ENCODE results near the gene NHS.

Gene NHS

DNA sequence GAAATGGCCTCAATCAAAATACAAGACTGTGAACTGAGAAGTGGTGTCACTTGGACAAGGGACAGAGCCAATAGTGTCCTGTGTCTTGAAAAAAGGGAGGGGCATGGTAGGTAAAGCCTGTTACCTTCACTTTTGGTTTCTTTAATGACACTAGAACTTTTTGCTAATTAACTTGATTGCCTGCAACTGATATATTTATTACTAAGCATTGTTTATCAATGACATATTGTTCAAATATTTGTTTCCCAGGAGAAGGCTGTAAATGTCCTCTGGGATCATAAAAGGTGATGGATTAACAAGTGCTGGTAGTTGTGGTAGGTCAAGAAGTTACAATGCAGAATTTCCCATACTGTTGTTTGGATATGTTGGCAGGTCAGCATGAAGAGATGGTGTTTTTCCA is 268.5 kb downstream of the NHS start:
- Histone ChIP-seq H3K4me3 (ENCODE audit: control insufficient read depth in 1 of 7, extremely low read depth in 1 of 7, insufficient read depth in 4 of 7, low read depth in 2 of 7, low read length in 6 of 7) (no peak overlapping the region), H3K4me1 (ENCODE audit: control extremely low read depth in 1 of 4, control insufficient read depth in 4 of 4, insufficient read depth in 4 of 4, low read length in 3 of 4) (no peaks in the 10 kb centered on the region), H3K27me3 (replicated peaks in 2 of 5; ENCODE audit: control insufficient read depth in 4 of 5, insufficient read depth in 5 of 5, low read length in 4 of 5) (peaks cover 0 to 3% (median 0%) of the 10 kb centered on the region in 5 experiments), H3K36me3 (ENCODE audit: control insufficient read depth in 4 of 4, insufficient read depth in 4 of 4, low read length in 3 of 4) (no peaks in the 10 kb centered on the region), H3K9me3 (ENCODE audit: control extremely low read depth in 1 of 5, control insufficient read depth in 4 of 5, insufficient read depth in 2 of 5, low read depth in 1 of 5, low read length in 4 of 5) (no peaks in the 10 kb centered on the region), H3K27ac (ENCODE audit: insufficient read depth in 1 of 2, low read depth in 1 of 2, low read length in 2 of 2, poor library complexity in 1 of 2, severe bottlenecking in 2 of 2) (no peak overlapping the region)
- DNase-seq = no peak
- POLR2A ChIA-PET = no interaction called here
- CTCF ChIA-PET = no interaction called here

DNA sequence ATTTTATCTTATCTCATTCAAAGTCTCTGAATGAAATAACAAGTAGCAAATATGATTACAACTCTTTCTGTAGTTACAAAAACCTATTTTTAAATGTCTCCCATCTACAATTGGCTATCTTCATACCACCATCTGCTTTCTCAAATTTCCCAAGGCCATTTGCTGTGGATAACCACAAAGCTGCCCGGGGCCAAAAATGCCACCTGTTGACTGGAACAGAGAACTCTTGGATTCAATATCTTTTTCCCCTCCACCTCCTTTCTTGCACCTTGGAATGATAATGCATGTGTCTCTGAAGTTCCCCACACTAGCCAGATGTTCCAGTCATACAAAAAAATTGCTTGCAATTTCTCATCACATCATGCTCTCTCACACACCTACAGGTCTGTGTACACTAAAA is 269.0 kb downstream of the NHS start:
- DNase-seq = no peak
- peaks cover 0 to 3% (median 0%) of the 10 kb centered on the region in 5 experiments for H3K27me3 ChIP-seq (replicated peaks in 2 of 5; ENCODE audit: control insufficient read depth in 4 of 5, insufficient read depth in 5 of 5, low read length in 4 of 5)
- H3K4me1 ChIP-seq (ENCODE audit: control extremely low read depth in 1 of 4, control insufficient read depth in 4 of 4, insufficient read depth in 4 of 4, low read length in 3 of 4) = no peaks in the 10 kb centered on the region
- H3K27ac ChIP-seq (ENCODE audit: insufficient read depth in 1 of 2, low read depth in 1 of 2, low read length in 2 of 2, poor library complexity in 1 of 2, severe bottlenecking in 2 of 2) = no peak overlapping the region
- ChIA-PET CTCF (no interaction called here), POLR2A (no interaction called here)
- 100% methylated on average over 1 of the region's 1 CpG for WGBS (ENCODE audit: insufficient coverage)
- no peak overlapping the region for H3K4me3 ChIP-seq (ENCODE audit: control insufficient read depth in 1 of 7, extremely low read depth in 1 of 7, insufficient read depth in 4 of 7, low read depth in 2 of 7, low read length in 6 of 7)
- H3K9me3 ChIP-seq (ENCODE audit: control extremely low read depth in 1 of 5, control insufficient read depth in 4 of 5, insufficient read depth in 2 of 5, low read depth in 1 of 5, low read length in 4 of 5) = no peaks in the 10 kb centered on the region
- no peaks in the 10 kb centered on the region for H3K36me3 ChIP-seq (ENCODE audit: control insufficient read depth in 4 of 4, insufficient read depth in 4 of 4, low read length in 3 of 4)

DNA sequence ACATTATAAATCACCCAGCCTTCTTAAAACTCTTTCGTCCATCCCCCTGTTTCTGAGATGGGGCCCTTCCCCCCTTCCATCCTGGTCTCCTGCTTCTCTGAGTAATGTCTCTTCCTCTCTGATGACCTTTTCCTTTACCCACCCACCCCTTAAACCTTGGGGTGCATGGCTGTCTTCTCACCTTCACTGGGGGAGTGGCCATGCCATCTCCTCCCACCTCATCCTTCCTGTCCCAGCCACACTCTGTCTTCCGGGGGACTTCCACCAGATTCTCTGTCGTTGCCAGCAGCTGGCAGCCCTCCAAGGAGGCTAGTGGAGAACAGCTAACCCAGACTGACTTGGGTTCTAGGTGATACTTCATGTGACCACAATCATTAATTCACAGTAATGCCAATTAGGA is 279.1 kb downstream of the NHS start:
- DNase-seq = peak in 1 of 3 donors; percentile 4
- H3K4me3 ChIP-seq (ENCODE audit: control insufficient read depth in 1 of 7, extremely low read depth in 1 of 7, insufficient read depth in 4 of 7, low read depth in 2 of 7, low read length in 6 of 7) = no peak overlapping the region
- ChIA-PET CTCF (no interaction called here), POLR2A (no interaction called here)
- peaks cover 0 to 14% (median 11%) of the 10 kb centered on the region in 4 experiments for H3K4me1 ChIP-seq (ENCODE audit: control extremely low read depth in 1 of 4, control insufficient read depth in 4 of 4, insufficient read depth in 4 of 4, low read length in 3 of 4)
- peaks cover 0 to 47% (median 6%) of the 10 kb centered on the region in 5 experiments for H3K27me3 ChIP-seq (replicated peaks in 2 of 5; ENCODE audit: control insufficient read depth in 4 of 5, insufficient read depth in 5 of 5, low read length in 4 of 5)
- H3K27ac ChIP-seq (ENCODE audit: insufficient read depth in 1 of 2, low read depth in 1 of 2, low read length in 2 of 2, poor library complexity in 1 of 2, severe bottlenecking in 2 of 2) = no peak overlapping the region
- peaks cover 0 to 1% (median 0%) of the 10 kb centered on the region in 5 experiments for H3K9me3 ChIP-seq (ENCODE audit: control extremely low read depth in 1 of 5, control insufficient read depth in 4 of 5, insufficient read depth in 2 of 5, low read depth in 1 of 5, low read length in 4 of 5)
- 48% methylated on average over 3 of the region's 3 CpGs for WGBS (ENCODE audit: insufficient coverage)
- H3K36me3 ChIP-seq (ENCODE audit: control insufficient read depth in 4 of 4, insufficient read depth in 4 of 4, low read length in 3 of 4) = no peaks in the 10 kb centered on the region

DNA sequence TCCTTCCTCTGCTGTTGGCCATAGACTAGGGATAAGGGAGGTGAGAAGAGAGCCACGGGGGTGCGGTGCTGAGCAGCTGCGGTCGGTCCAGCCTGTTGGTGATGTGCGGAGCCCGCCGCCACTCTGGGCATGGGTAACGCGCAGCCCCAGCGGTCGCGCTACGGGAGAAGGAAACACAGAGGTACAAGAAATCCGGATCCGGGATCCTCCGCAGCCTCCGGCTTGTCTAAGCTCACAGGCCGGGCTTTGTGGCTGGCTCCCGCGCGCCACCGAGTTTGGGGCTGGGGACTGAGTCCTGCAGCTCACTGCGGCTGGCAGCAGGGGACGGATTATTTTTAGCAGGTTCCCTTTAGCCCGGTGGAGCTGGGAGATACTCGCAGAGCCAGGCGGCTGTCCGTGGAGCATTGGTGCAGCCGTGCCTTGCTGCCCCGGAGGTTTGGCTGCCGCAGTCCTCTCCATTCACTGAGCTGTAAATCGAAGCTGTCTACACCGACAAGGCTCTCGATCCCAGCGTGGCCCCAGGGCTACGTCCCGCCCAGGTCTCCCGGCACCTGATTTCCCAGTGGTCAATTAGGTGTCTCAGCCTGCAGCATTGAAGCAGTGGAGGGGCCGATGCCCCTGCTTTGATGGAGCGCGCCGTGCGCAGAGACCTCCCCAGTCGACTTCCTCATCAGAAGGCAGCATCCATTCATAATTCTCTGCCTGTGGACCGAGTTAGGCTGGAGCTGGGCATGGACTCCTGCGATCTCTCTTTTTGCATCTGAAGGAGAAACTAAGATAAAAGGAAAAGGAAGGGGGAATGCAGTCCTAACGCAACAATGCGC is 280.4 kb downstream of the NHS start:
- ChIA-PET POLR2A (no interaction called here), CTCF (interaction anchor here (1.1 kb wide), 1 partner anchor 755 kb away, joined by 3 read pairs; no protein-coding TSS in a partner anchor)
- H3K36me3 ChIP-seq (ENCODE audit: control insufficient read depth in 4 of 4, insufficient read depth in 4 of 4, low read length in 3 of 4) = no peaks in the 10 kb centered on the region
- 32% methylated on average over 48 of the region's 48 CpGs for WGBS (ENCODE audit: insufficient coverage)
- H3K4me3 ChIP-seq (ENCODE audit: control insufficient read depth in 1 of 7, extremely low read depth in 1 of 7, insufficient read depth in 4 of 7, low read depth in 2 of 7, low read length in 6 of 7) = peak overlapping the region in 6 of 7 experiments; percentile 21 to 69 (median 44)
- no peak overlapping the region for H3K27ac ChIP-seq (ENCODE audit: insufficient read depth in 1 of 2, low read depth in 1 of 2, low read length in 2 of 2, poor library complexity in 1 of 2, severe bottlenecking in 2 of 2)
- H3K9me3 ChIP-seq (ENCODE audit: control extremely low read depth in 1 of 5, control insufficient read depth in 4 of 5, insufficient read depth in 2 of 5, low read depth in 1 of 5, low read length in 4 of 5) = peaks cover 0 to 1% (median 0%) of the 10 kb centered on the region in 5 experiments
- DNase-seq = peak in 2 of 3 donors; percentile 24 to 43
- peaks cover 0 to 47% (median 6%) of the 10 kb centered on the region in 5 experiments for H3K27me3 ChIP-seq (replicated peaks in 2 of 5; ENCODE audit: control insufficient read depth in 4 of 5, insufficient read depth in 5 of 5, low read length in 4 of 5)
- peaks cover 0 to 14% (median 11%) of the 10 kb centered on the region in 4 experiments for H3K4me1 ChIP-seq (ENCODE audit: control extremely low read depth in 1 of 4, control insufficient read depth in 4 of 4, insufficient read depth in 4 of 4, low read length in 3 of 4)

DNA sequence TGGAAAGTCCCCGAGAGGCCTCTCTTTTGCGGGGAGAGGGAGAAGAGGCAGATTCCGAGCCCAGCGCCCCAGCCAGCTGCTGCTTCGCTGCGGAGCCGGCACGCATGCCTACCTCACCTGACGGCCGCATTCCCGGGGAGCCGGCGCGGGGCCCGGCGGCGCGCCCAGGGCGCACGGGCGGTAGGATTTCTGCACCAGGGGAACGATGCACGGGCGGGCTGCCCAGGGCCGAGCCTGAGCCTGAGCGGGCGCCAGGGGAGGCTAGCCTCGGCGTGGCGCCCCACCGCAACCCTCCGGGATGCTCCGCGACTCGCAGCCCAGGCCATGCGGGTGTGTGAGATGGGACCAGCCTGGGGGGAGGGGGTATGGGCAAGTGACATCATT is 281.0 kb downstream of the NHS start:
- H3K4me1 ChIP-seq (ENCODE audit: control extremely low read depth in 1 of 4, control insufficient read depth in 4 of 4, insufficient read depth in 4 of 4, low read length in 3 of 4) = peaks cover 0 to 14% (median 11%) of the 10 kb centered on the region in 4 experiments
- POLR2A ChIA-PET = no interaction called here
- H3K4me3 ChIP-seq (ENCODE audit: control insufficient read depth in 1 of 7, extremely low read depth in 1 of 7, insufficient read depth in 4 of 7, low read depth in 2 of 7, low read length in 6 of 7) = peak overlapping the region in 5 of 7 experiments; percentile 2 to 69 (median 37)
- WGBS (ENCODE audit: insufficient coverage) = 34% methylated on average over 35 of the region's 36 CpGs
- H3K9me3 ChIP-seq (ENCODE audit: control extremely low read depth in 1 of 5, control insufficient read depth in 4 of 5, insufficient read depth in 2 of 5, low read depth in 1 of 5, low read length in 4 of 5) = peaks cover 0 to 1% (median 0%) of the 10 kb centered on the region in 5 experiments
- CTCF ChIA-PET = interaction anchor here (1.1 kb wide), 1 partner anchor 754 kb away, joined by 3 read pairs; no protein-coding TSS in a partner anchor
- H3K36me3 ChIP-seq (ENCODE audit: control insufficient read depth in 4 of 4, insufficient read depth in 4 of 4, low read length in 3 of 4) = no peaks in the 10 kb centered on the region
- H3K27ac ChIP-seq (ENCODE audit: insufficient read depth in 1 of 2, low read depth in 1 of 2, low read length in 2 of 2, poor library complexity in 1 of 2, severe bottlenecking in 2 of 2) = no peak overlapping the region
- DNase-seq = no peak
- H3K27me3 ChIP-seq (replicated peaks in 2 of 5; ENCODE audit: control insufficient read depth in 4 of 5, insufficient read depth in 5 of 5, low read length in 4 of 5) = peaks cover 0 to 47% (median 6%) of the 10 kb centered on the region in 5 experiments

DNA sequence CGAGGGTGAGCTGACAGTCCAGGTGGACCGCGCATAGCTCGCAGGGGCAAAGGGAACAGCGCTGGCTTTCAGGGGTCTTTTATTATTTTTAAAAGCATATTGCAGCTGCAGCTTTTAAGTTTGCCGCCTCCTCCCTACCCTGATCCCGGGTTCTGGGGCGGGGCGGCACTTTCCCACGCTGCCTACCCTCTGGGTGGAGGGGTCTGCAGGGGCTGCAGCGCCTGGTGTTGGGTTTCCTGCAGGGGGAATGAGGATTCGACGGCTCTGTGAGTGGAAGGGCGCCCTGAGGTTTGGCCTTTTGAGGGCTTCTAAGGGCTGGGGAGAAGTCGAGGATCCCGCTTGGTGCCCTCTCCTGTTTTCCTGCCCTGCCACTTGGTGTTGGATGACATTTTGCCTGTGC is 281.6 kb downstream of the NHS start:
- no peak for DNase-seq
- Histone ChIP-seq H3K4me1 (ENCODE audit: control extremely low read depth in 1 of 4, control insufficient read depth in 4 of 4, insufficient read depth in 4 of 4, low read length in 3 of 4) (peaks cover 0 to 14% (median 11%) of the 10 kb centered on the region in 4 experiments), H3K27ac (ENCODE audit: insufficient read depth in 1 of 2, low read depth in 1 of 2, low read length in 2 of 2, poor library complexity in 1 of 2, severe bottlenecking in 2 of 2) (no peak overlapping the region), H3K36me3 (ENCODE audit: control insufficient read depth in 4 of 4, insufficient read depth in 4 of 4, low read length in 3 of 4) (no peaks in the 10 kb centered on the region), H3K27me3 (replicated peaks in 2 of 5; ENCODE audit: control insufficient read depth in 4 of 5, insufficient read depth in 5 of 5, low read length in 4 of 5) (peaks cover 0 to 47% (median 6%) of the 10 kb centered on the region in 5 experiments), H3K9me3 (ENCODE audit: control extremely low read depth in 1 of 5, control insufficient read depth in 4 of 5, insufficient read depth in 2 of 5, low read depth in 1 of 5, low read length in 4 of 5) (peaks cover 0 to 1% (median 0%) of the 10 kb centered on the region in 5 experiments), H3K4me3 (ENCODE audit: control insufficient read depth in 1 of 7, extremely low read depth in 1 of 7, insufficient read depth in 4 of 7, low read depth in 2 of 7, low read length in 6 of 7) (no peak overlapping the region)
- CTCF ChIA-PET = interaction anchor here (0.7 kb wide), 1 partner anchor 11 kb away, joined by 3 read pairs; no protein-coding TSS in a partner anchor
- WGBS (ENCODE audit: insufficient coverage) = 59% methylated on average over 10 of the region's 16 CpGs
- POLR2A ChIA-PET = no interaction called here

DNA sequence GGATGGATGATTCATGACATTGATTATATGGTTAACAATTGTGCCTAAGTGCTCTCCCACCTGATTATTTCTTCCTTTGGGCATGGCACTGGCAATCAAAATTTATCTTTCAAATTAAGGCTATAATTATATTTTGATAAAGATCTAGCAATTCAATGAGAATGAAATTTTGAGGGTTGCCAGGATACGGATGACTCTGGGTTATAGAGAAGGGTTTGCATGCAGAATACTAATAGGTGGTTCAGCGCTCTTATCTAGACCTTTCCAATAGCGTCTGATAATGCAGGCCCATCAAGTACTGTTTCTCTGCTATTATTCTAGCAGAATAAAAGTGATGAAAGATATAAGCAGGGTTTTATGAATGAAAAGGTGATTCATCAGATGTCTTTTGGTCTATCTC is 287.4 kb downstream of the NHS start:
- ChIA-PET POLR2A (no interaction called here), CTCF (no interaction called here)
- no peak overlapping the region for H3K4me3 ChIP-seq (ENCODE audit: control insufficient read depth in 1 of 7, extremely low read depth in 1 of 7, insufficient read depth in 4 of 7, low read depth in 2 of 7, low read length in 6 of 7)
- no peak overlapping the region for H3K27ac ChIP-seq (ENCODE audit: insufficient read depth in 1 of 2, low read depth in 1 of 2, low read length in 2 of 2, poor library complexity in 1 of 2, severe bottlenecking in 2 of 2)
- no peaks in the 10 kb centered on the region for H3K9me3 ChIP-seq (ENCODE audit: control extremely low read depth in 1 of 5, control insufficient read depth in 4 of 5, insufficient read depth in 2 of 5, low read depth in 1 of 5, low read length in 4 of 5)
- DNase-seq = no peak
- peaks cover 0 to 12% (median 0%) of the 10 kb centered on the region in 5 experiments for H3K27me3 ChIP-seq (replicated peaks in 2 of 5; ENCODE audit: control insufficient read depth in 4 of 5, insufficient read depth in 5 of 5, low read length in 4 of 5)
- H3K36me3 ChIP-seq (ENCODE audit: control insufficient read depth in 4 of 4, insufficient read depth in 4 of 4, low read length in 3 of 4) = no peaks in the 10 kb centered on the region
- 100% methylated on average over 1 of the region's 3 CpGs for WGBS (ENCODE audit: insufficient coverage)
- no peaks in the 10 kb centered on the region for H3K4me1 ChIP-seq (ENCODE audit: control extremely low read depth in 1 of 4, control insufficient read depth in 4 of 4, insufficient read depth in 4 of 4, low read length in 3 of 4)
